ENCODE results near the gene XAF1. TPM values are rescaled to one million over a fixed set of nuclear protein-coding genes. Genes with fewer than 3 reads are reported as not detected.

The XAF1 gene
- total RNA-seq, 1 donor from 2014 or later: 18.6 TPM

DNA sequence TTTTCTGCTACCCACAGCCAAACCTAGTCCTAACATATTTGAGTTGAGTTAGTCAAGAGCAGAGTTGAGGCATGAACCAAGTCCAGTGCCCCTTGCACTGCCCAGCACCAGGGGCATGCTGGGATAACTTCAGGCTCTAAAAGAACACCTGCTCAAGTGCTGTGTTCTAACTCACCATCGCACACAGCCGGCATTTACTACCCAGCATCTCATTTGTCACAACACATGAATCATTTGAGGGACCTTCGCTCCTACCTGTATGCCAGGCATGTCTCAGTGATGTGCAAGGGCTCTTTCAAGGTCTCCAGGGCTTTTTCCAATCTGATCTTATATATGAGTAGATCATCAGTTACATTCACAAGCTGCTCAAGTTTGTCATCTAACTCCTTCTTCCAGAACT, 63.1 kb downstream of the XAF1 start:
- no peak overlapping the region for H3K27ac ChIP-seq (replicated peaks)
- peaks cover 19% of the 10 kb centered on the region for H3K9me3 ChIP-seq (replicated peaks)
- H3K4me3 ChIP-seq: no peak overlapping the region
- TF ChIP-seq, protein P1, sequence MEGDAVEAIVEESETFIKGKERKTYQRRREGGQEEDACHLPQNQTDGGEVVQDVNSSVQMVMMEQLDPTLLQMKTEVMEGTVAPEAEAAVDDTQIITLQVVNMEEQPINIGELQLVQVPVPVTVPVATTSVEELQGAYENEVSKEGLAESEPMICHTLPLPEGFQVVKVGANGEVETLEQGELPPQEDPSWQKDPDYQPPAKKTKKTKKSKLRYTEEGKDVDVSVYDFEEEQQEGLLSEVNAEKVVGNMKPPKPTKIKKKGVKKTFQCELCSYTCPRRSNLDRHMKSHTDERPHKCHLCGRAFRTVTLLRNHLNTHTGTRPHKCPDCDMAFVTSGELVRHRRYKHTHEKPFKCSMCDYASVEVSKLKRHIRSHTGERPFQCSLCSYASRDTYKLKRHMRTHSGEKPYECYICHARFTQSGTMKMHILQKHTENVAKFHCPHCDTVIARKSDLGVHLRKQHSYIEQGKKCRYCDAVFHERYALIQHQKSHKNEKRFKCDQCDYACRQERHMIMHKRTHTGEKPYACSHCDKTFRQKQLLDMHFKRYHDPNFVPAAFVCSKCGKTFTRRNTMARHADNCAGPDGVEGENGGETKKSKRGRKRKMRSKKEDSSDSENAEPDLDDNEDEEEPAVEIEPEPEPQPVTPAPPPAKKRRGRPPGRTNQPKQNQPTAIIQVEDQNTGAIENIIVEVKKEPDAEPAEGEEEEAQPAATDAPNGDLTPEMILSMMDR (IDR thresholded peaks at IDR 0.05; ENCODE audit: borderline replicate concordance): no peak
- peaks cover 39% of the 10 kb centered on the region for H3K27me3 ChIP-seq (ENCODE audit: low read depth)
- H3K36me3 ChIP-seq: no peaks in the 10 kb centered on the region
- no peak for DNase-seq
- intact Hi-C loops (cut with micrococcal nuclease): no loop called here
- no peaks in the 10 kb centered on the region for H3K4me1 ChIP-seq

- H3K27ac ChIP-seq (replicated peaks): no peak overlapping the region
- H3K36me3 ChIP-seq: no peaks in the 10 kb centered on the region
- H3K27me3 ChIP-seq (ENCODE audit: low read depth): peaks cover 45% of the 10 kb centered on the region
- H3K4me1 ChIP-seq: no peaks in the 10 kb centered on the region
- TF ChIP-seq, protein P1 (IDR thresholded peaks at IDR 0.05; ENCODE audit: borderline replicate concordance): no peak
- H3K9me3 ChIP-seq (replicated peaks): peaks cover 19% of the 10 kb centered on the region
- intact Hi-C loops (cut with micrococcal nuclease): no loop called here
- no peak for DNase-seq
- no peak overlapping the region for H3K4me3 ChIP-seq
Measured at GRCh38 chr17:6823011-6823442, 67.2 kb downstream of the XAF1 start.

Other genes starting within 250 kb of the XAF1 start
- 0.36 TPM for gene PITPNM3, start 199.5 kb upstream of the XAF1 start, total RNA-seq
- gene KIAA0753, start 115.3 kb upstream of the XAF1 start, total RNA-seq: 7.0 TPM
- gene TXNDC17, start 115.0 kb upstream of the XAF1 start, total RNA-seq: 53.2 TPM
- 14.1 TPM for gene MED31, start 104.4 kb upstream of the XAF1 start, total RNA-seq
- 0.69 TPM for gene C17orf100, start 104.3 kb upstream of the XAF1 start, total RNA-seq
- not detected for gene SLC13A5, start 42.7 kb upstream of the XAF1 start, total RNA-seq
- not detected for gene FBXO39, start 20.2 kb downstream of the XAF1 start, total RNA-seq
- not detected for gene TEKT1, start 75.7 kb downstream of the XAF1 start, total RNA-seq
- gene ALOX12, start 240.0 kb downstream of the XAF1 start, total RNA-seq: not detected